Lower lobe of right lung (tissue), 2 donors: ENCODE measurements around the gene MYOF. TPM values are rescaled to one million over a fixed set of nuclear protein-coding genes. Genes with fewer than 3 reads are reported as not detected.
A peak's percentile ranks its signal among the peaks of the same experiment; 100 is the strongest.

Experiments
- ATAC-seq, 2 donors: fragments of 200-7000 bp; cut with Tn5 transposase; one replicate each; pipeline ENCODE4 v1.9.1; 2020 to 2022; ENCODE audit warnings: mild to moderate bottlenecking in 2 of 2, moderate library complexity in 2 of 2
- DNase-seq: peaks from one replicate; pipeline ENCODE4 v3.0.0-alpha.2; 2020
- H3K27ac ChIP-seq: fragments of 200-600 bp; one replicate; pipeline ENCODE4 v1.8.0; 2022
- H3K27me3 ChIP-seq: fragments of 200-600 bp; one replicate; pipeline ENCODE4 v1.8.0; 2022; ENCODE audit warnings: low read depth
- H3K36me3 ChIP-seq: fragments of 200-600 bp; one replicate; pipeline ENCODE4 v1.8.0; 2022; ENCODE audit warnings: mild to moderate bottlenecking
- H3K4me1 ChIP-seq: fragments of 200-600 bp; one replicate; pipeline ENCODE4 v1.8.0; 2022
- H3K4me3 ChIP-seq: fragments of 200-600 bp; one replicate; pipeline ENCODE4 v1.8.0; 2022; ENCODE audit warnings: mild to moderate bottlenecking
- H3K9me3 ChIP-seq: fragments of 200-600 bp; one replicate; pipeline ENCODE4 v1.8.0; 2022
- intact Hi-C: fragments of 100-400 bp; cut with DNase I; formaldehyde crosslinking; loops from one replicate; pipeline ENCODE4 v1.11.0; 2022
- total RNA-seq: library from RNA; stranded (reverse); fragmentation: NEBNext Ultra II Directional; extraction: Animal tissue kit (Norgen Biotek cat#: 25700); gene quantifications from one replicate; pipeline ENCODE4 v1.2.1, GENCODE V29; 2021
- TF ChIP-seq, protein P1 (sequence below): fragments of 200-600 bp; IDR thresholded peaks from one replicate; pipeline ENCODE4 v1.8.0; 2022; ENCODE audit warnings: antibody characterized with exemption, mild to moderate bottlenecking
- donor health status: DM: no; HTN: yes; CAD: no; lungs with severe emphysema.

MYOF gene
- total RNA-seq, 1 donor from 2014 or later: 127 TPM

DNA sequence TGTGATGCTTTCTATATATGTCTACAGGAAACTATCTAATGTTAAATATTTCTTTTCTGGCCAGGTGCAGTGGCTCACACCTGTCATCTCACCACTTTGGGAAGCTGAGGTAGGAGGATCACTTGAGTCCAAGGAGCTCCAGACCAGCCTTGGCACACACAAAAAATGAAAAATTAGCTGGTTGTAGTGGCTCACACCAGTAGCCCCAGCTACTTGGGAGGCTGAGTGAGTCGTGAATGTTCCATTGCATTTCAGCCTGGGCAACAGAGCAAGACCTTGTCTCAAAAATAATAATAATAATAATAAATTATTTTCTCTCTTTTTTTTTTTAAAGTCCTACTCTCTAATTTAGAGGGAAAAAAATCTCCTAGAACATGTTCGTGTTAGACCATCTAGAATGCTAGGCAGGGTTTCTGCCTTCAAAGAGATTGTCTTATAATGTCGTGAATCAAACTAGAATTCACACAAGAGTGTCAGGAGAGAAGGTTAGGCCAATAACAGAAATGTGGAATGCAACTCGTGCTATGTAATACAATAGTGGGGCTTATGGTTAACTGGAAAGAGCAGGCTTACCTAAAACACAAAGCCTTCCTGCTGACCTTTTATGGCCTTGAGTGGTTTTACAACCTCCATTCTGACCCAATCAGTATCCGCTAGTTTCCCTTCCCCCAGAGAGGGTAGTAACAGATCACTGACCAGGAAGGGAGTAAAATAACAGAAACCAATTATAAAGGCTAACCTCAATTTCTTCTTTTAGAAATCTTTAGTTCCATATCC, 46.3 kb downstream of the MYOF start:
- TF ChIP-seq, protein P1, sequence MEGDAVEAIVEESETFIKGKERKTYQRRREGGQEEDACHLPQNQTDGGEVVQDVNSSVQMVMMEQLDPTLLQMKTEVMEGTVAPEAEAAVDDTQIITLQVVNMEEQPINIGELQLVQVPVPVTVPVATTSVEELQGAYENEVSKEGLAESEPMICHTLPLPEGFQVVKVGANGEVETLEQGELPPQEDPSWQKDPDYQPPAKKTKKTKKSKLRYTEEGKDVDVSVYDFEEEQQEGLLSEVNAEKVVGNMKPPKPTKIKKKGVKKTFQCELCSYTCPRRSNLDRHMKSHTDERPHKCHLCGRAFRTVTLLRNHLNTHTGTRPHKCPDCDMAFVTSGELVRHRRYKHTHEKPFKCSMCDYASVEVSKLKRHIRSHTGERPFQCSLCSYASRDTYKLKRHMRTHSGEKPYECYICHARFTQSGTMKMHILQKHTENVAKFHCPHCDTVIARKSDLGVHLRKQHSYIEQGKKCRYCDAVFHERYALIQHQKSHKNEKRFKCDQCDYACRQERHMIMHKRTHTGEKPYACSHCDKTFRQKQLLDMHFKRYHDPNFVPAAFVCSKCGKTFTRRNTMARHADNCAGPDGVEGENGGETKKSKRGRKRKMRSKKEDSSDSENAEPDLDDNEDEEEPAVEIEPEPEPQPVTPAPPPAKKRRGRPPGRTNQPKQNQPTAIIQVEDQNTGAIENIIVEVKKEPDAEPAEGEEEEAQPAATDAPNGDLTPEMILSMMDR: no peak
- ATAC-seq: peak; percentile 31 to 44

DNA sequence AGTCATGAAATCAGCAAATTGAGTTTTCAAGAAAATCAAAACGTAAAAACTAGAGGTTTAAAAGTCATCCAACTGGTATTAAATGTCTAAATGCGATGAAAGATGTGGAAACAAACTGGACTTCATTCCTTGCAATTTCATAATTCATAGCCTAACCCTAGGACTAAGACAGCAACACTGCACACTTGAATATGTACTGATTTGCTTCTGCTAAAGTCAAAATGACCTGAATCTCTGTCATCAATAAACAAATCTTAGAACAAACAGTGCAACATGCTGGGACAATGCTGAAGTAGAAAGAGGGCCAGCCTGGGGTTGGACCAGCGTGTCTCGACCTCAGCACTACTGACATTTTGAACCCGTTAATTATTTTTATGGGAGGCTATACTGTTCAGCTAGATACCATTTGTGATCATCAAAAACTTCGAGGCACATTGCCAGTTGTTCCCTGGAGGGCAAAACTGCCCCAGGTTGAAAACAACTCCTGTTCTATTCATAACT, 47.1 kb downstream of the MYOF start:
- no peaks in the 10 kb centered on the region for H3K9me3 ChIP-seq
- H3K36me3 ChIP-seq: peaks cover 10% of the 10 kb centered on the region
- no peak overlapping the region for H3K4me3 ChIP-seq
- intact Hi-C loops: no loop called here
- H3K27me3 ChIP-seq: no peaks in the 10 kb centered on the region
- TF ChIP-seq, protein P1: no peak
- peaks cover 67% of the 10 kb centered on the region for H3K4me1 ChIP-seq
- ATAC-seq: no peak
- H3K27ac ChIP-seq: peak overlapping the region; percentile 93
- no peak for DNase-seq

More for the DNA sequence above, 46.3 kb downstream of the MYOF start:
- Histone ChIP-seq H3K27ac (peak overlapping the region; percentile 93), H3K4me3 (no peak overlapping the region), H3K27me3 (no peaks in the 10 kb centered on the region), H3K4me1 (peaks cover 75% of the 10 kb centered on the region), H3K36me3 (peaks cover 4% of the 10 kb centered on the region), H3K9me3 (no peaks in the 10 kb centered on the region)
- intact Hi-C loops: no loop called here
- no peak for DNase-seq

DNA sequence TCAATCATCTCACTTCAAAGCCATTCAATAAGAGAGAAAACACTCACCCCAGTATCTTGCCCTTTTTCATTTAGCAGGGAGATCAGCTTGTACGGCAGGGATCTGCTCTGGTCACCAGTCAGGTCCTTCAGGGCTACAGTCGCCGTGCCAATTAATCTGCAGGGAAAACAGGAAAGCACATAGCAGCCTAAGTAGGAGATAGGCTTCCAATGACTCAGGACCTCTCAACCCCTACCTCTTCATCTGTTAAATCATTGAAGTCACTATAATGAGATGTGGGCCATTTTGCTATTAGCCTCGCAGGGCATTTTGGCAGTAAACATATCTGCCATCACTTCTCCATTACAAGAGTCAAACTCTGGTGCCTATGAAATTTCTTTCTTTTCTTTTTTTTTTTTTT, 50.8 kb downstream of the MYOF start:
- intact Hi-C loops: no loop called here
- Histone ChIP-seq H3K36me3 (peaks cover 10% of the 10 kb centered on the region), H3K27ac (peak overlapping the region; percentile 3), H3K4me1 (peaks cover 38% of the 10 kb centered on the region), H3K27me3 (no peaks in the 10 kb centered on the region), H3K4me3 (no peak overlapping the region), H3K9me3 (no peaks in the 10 kb centered on the region)
- TF ChIP-seq, protein P1: no peak
- DNase-seq: no peak
- ATAC-seq: no peak

DNA sequence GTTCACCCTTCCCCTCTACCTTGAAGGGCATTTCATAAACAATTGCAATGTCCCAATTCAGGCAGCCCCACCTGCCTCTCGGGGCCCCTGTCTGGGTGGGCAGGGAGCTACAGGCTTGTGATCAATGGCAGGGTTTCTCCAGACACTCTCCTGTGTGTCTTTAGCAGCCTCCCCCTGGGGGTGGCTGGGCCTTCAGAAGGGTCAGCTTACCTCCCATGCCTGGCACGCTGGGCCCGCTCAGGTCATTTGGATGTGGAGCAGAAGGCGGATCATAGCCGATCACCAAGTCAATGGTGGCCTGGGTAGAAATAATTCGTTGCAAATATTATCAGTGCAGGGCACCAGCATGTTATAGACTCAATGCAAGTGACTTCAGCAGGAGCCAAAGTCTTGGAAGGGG, 56.3 kb downstream of the MYOF start:
- no peak for ATAC-seq
- peaks cover 29% of the 10 kb centered on the region for H3K36me3 ChIP-seq
- H3K4me1 ChIP-seq: peaks cover 22% of the 10 kb centered on the region
- H3K9me3 ChIP-seq: no peaks in the 10 kb centered on the region
- intact Hi-C loops: no loop called here
- no peak for DNase-seq
- no peaks in the 10 kb centered on the region for H3K27me3 ChIP-seq
- H3K4me3 ChIP-seq: no peak overlapping the region
- TF ChIP-seq, protein P1: no peak
- H3K27ac ChIP-seq: no peak overlapping the region

DNA sequence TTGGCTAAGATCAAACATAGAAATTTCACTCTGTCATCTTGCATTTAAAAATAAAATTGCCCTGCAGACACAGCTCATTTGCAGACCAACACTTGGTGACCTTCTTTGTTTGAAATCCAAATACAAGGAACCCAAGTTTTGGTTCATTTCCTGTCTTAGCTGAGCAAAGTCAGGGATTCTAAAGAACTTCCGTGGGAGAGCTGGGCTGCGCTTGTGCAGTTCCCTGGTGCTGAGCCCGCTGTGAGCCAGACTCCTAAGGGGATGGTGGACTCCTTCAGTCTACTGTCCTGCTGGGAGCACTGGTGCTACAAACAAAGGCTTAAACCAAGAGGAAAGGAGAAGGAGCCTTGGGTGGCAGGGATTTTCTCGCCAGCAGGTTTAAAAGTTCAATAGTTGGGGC, 60.0 kb downstream of the MYOF start:
- no peak overlapping the region for H3K4me3 ChIP-seq
- DNase-seq (no peak), ATAC-seq (no peak)
- no peaks in the 10 kb centered on the region for H3K9me3 ChIP-seq
- no peaks in the 10 kb centered on the region for H3K27me3 ChIP-seq
- peak overlapping the region; percentile 42 for H3K27ac ChIP-seq
- TF ChIP-seq, protein P1: no peak
- intact Hi-C loops: no loop called here
- peaks cover 38% of the 10 kb centered on the region for H3K4me1 ChIP-seq
- H3K36me3 ChIP-seq: peaks cover 24% of the 10 kb centered on the region
